Fibroblast of lung (primary cell): Measurements from ENCODE around the gene CXADR. TPM values are rescaled to one million over a fixed set of nuclear protein-coding genes. Genes with fewer than 3 reads are reported as not detected.

Experiments used
- DNase-seq, 2 donors: peaks; one replicate each; pipeline versions ENCODE4 v3.0.0 to v3.0.0-alpha.2; 2010; ENCODE audit warnings: low read depth in 2 of 2
- H2AFZ ChIP-seq: 2 replicates; pipeline ENCODE4 v1.5.1; 2012; ENCODE audit warnings: low read length, control low read depth, inconsistent platforms
- H3K27ac ChIP-seq: 2 replicates; pipeline ENCODE4 v1.5.1; 2011; ENCODE audit warnings: low read length, control low read depth; ENCODE audit not compliant: insufficient read depth
- H3K27me3 ChIP-seq: 2 replicates; pipeline ENCODE4 v1.5.1; 2011; ENCODE audit warnings: mild to moderate bottlenecking, low read length; ENCODE audit not compliant: control insufficient read depth, insufficient read depth
- H3K36me3 ChIP-seq: 2 replicates; pipeline ENCODE4 v1.5.1; 2011; ENCODE audit warnings: low read length; ENCODE audit not compliant: control insufficient read depth, insufficient read depth
- H3K4me1 ChIP-seq: 2 replicates; pipeline ENCODE4 v1.5.1; 2011; ENCODE audit warnings: low read length; ENCODE audit not compliant: control insufficient read depth, insufficient read depth; ENCODE audit errors: extremely low read depth
- H3K4me2 ChIP-seq: 2 replicates; pipeline ENCODE4 v1.5.1; 2011; ENCODE audit warnings: low read length, control low read depth; ENCODE audit not compliant: insufficient read depth; ENCODE audit errors: extremely low read depth
- H3K4me3 ChIP-seq, 4 experiments: fragments of 200-600 bp in 1 of 4; sonication (generic) in 1 of 4; replicated peaks in 1 of 4; 2 replicates each; pipeline ENCODE4 v1.5.1; 2011 to 2016; ENCODE audit warnings: low read length in 4 of 4, low read depth in 3 of 4, mild to moderate bottlenecking in 3 of 4, control low read depth in 2 of 4, inconsistent platforms in 1 of 4, mixed read lengths in 1 of 4; ENCODE audit not compliant: insufficient read depth in 1 of 4; ENCODE audit errors: control extremely low read depth in 1 of 4
- H3K79me2 ChIP-seq: 2 replicates; pipeline ENCODE4 v1.5.1; 2012; ENCODE audit warnings: mild to moderate bottlenecking, low read length, inconsistent platforms; ENCODE audit not compliant: control insufficient read depth, insufficient read depth
- H3K9ac ChIP-seq: 2 replicates; pipeline ENCODE4 v1.5.1; 2011; ENCODE audit warnings: mild to moderate bottlenecking, low read length, control low read depth; ENCODE audit not compliant: insufficient read depth
- H3K9me3 ChIP-seq: 2 replicates; pipeline ENCODE4 v1.5.1; 2012; ENCODE audit warnings: low read depth, low read length; ENCODE audit not compliant: control insufficient read depth, insufficient read depth
- H4K20me1 ChIP-seq: 2 replicates; pipeline ENCODE4 v1.5.1; 2011; ENCODE audit warnings: low read length; ENCODE audit not compliant: control insufficient read depth, insufficient read depth; ENCODE audit errors: extremely low read depth
- CTCF ChIP-seq, 2 donors: IDR thresholded peaks in 1 of 2; conservative IDR thresholded peaks in 1 of 2; 1 replicate in 1 of 2; 2 replicates in 1 of 2; pipeline ENCODE4 v1.5.1; 2011 to 2012; ENCODE audit warnings: low read length in 2 of 2, control low read depth in 1 of 2, inconsistent platforms in 1 of 2, low read depth in 1 of 2, mild to moderate bottlenecking in 1 of 2
- EZH2 ChIP-seq: IDR thresholded peaks from 2 replicates; pipeline ENCODE4 v1.5.1; 2012; ENCODE audit warnings: low read length, control low read depth, mild to moderate bottlenecking; ENCODE audit errors: missing control alignments
- polyA plus RNA-seq, 2 donors: library from polyadenylated mRNA; depleted of rRNA in 1 of 2; stranded (reverse) in 1 of 2; unstranded in 1 of 2; fragments of >200 nt; gene quantifications; 2 replicates each; pipeline ENCODE4 v1.2.1, GENCODE V29; 2011 to 2012; ENCODE audit warnings: missing spikeins in 1 of 2
- total RNA-seq: library from RNA; depleted of rRNA; stranded (reverse); fragments of >200 nt; gene quantifications from 2 replicates; pipeline ENCODE4 v1.2.1, GENCODE V29; 2014

The CXADR gene
- total and polyA plus RNA-seq, 2 donors (not counting 1 experiment from before 2014, with no cell fraction given) = 0.69 to 9.9 TPM

- peak overlapping the region; percentile 97 for H3K27ac ChIP-seq
- H3K9ac ChIP-seq = peak overlapping the region; percentile 89
- peak; percentile 40 to 50 for DNase-seq
- TF ChIP-seq CTCF (conservative IDR thresholded peaks at IDR 0.05 in 1 of 2, IDR thresholded peaks at IDR 0.05 in 1 of 2; ENCODE audit: low read depth in 1 of 2, low read length in 2 of 2) (no peak), EZH2 (no peak)
- peak overlapping the region; percentile 94 for H2AFZ ChIP-seq
- peak overlapping the region; percentile 85 for H3K4me2 ChIP-seq
- peaks cover 3% of the 10 kb centered on the region for H3K36me3 ChIP-seq
- H4K20me1 ChIP-seq = no peaks in the 10 kb centered on the region
- H3K27me3 ChIP-seq = no peaks in the 10 kb centered on the region
- no peaks in the 10 kb centered on the region for H3K9me3 ChIP-seq
- no peaks in the 10 kb centered on the region for H3K4me1 ChIP-seq
- peak overlapping the region; percentile 69 to 99 (median 86) for H3K4me3 ChIP-seq
- peaks cover 49% of the 10 kb centered on the region for H3K79me2 ChIP-seq
Measured at GRCh38 chr21:17612023-17612564, 99.3 kb downstream of the CXADR start.

DNA sequence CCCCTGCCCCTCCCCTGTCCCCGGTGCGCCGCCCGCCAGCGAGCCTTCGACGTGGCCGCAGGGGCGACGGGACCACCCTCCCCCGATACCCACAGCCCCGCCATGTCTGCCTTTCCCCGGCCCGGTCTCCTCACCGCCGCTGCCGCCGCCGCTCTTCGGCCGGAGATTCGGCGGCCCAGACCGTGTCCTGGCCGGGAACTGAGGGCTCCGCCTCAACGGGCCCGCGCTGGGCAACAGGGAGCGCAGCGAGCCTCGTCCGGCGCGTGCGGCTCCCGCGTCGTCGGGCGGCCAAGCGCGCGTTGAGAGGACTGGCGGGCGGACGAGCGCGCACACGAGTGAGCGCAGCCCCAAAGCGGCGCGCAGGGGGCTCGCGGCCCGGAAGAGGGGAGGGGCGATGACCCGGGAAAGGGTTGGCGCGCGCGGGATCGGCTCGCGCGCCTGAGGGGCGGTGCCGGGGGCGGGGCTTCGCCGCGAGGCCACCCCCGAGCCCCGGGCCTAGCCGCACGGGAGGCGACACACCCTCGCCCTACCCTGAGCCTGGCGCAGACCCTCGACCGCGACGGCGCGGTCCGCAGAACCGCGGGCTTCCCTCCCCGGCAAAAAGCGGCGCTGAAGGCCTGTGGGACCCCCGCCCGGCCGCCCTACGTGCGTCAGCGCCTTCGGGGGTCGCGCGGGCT, 99.9 kb downstream of the CXADR start, which contains the start of gene BTG3:
BTG3 (minus strand) TSS at position 337 of the 677 bp plus-strand sequence. CDS start 3,757 bp downstream, outside the sequence.
- Histone ChIP-seq H2AFZ (peak within 1 kb of the TSS; percentile 94), H3K4me1 (no peaks in the 10 kb centered on the region), H3K27me3 (no peaks in the 10 kb centered on the region), H3K9ac (peak within 1 kb of the TSS; percentile 89), H3K27ac (peak within 1 kb of the TSS; percentile 97), H4K20me1 (no peaks in the 10 kb centered on the region), H3K4me2 (peak within 1 kb of the TSS; percentile 85), H3K9me3 (no peaks in the 10 kb centered on the region), H3K36me3 (peaks cover 3% of the 10 kb centered on the region), H3K4me3 (peak within 1 kb of the TSS; percentile 69 to 99 (median 86)), H3K79me2 (peaks cover 44% of the 10 kb centered on the region)
- peak; percentile 78 to 81 for DNase-seq
- TF ChIP-seq EZH2 = no peak
- no peak for TF ChIP-seq CTCF (conservative IDR thresholded peaks at IDR 0.05 in 1 of 2, IDR thresholded peaks at IDR 0.05 in 1 of 2; ENCODE audit: low read depth in 1 of 2, low read length in 2 of 2)

DNA sequence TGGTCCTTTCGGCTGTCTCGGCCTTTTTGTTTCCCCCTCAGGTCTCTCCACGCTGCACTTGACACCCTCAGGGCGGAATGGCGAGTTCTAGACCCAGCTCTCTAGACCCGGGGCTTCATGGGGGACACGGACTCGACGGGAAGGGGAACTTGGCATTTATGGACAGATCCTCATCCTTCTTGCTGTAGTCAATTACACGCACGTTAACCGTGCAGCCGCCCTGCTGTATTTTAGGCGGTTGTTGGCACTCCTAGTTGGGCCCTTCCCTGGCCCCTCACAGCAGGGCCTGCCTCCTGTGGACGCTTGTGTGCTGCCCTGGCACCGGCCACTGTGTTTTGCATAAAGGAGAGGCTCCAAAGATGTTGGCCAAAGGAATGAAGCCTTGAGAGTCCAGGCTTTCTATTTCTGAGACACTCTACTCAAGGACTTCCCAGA, 100.4 kb downstream of the CXADR start:
- peak overlapping the region; percentile 32 to 99 (median 61) for H3K4me3 ChIP-seq
- peak overlapping the region; percentile 75 for H3K4me2 ChIP-seq
- no peaks in the 10 kb centered on the region for H4K20me1 ChIP-seq
- H3K27ac ChIP-seq = peak overlapping the region; percentile 37
- peak; percentile 21 to 32 for DNase-seq
- no peaks in the 10 kb centered on the region for H3K27me3 ChIP-seq
- no peaks in the 10 kb centered on the region for H3K9me3 ChIP-seq
- H2AFZ ChIP-seq = peak overlapping the region; percentile 94
- peaks cover 39% of the 10 kb centered on the region for H3K79me2 ChIP-seq
- H3K9ac ChIP-seq = peak overlapping the region; percentile 89
- no peak for TF ChIP-seq CTCF (conservative IDR thresholded peaks at IDR 0.05 in 1 of 2, IDR thresholded peaks at IDR 0.05 in 1 of 2; ENCODE audit: low read depth in 1 of 2, low read length in 2 of 2)
- no peak for TF ChIP-seq EZH2
- no peaks in the 10 kb centered on the region for H3K36me3 ChIP-seq
- H3K4me1 ChIP-seq = no peaks in the 10 kb centered on the region
